Measurements from ENCODE around the gene CD276. TPM values are rescaled to one million over a fixed set of nuclear protein-coding genes. Genes with fewer than 3 reads are reported as not detected.

CD276 gene
- total RNA-seq, 2 experiments from 2014 or later: not detected

- intact Hi-C loops (cut with micrococcal nuclease; ENCODE audit: unreplicated experiment): no loop called here
- H3K4me3 ChIP-seq (ENCODE audit: low read depth, low read length, poor library complexity, severe bottlenecking): no peak overlapping the region
- no peaks in the 10 kb centered on the region for H4K20me1 ChIP-seq (ENCODE audit: insufficient read depth, low read length)
- ChIA-PET POLR2A (no interaction called here), CTCF (ENCODE audit: unreplicated experiment) (no interaction called here)
- H3K36me3 ChIP-seq (ENCODE audit: insufficient read depth, low read length): no peaks in the 10 kb centered on the region
- no peaks in the 10 kb centered on the region for H3K79me2 ChIP-seq (ENCODE audit: insufficient read depth, low read depth, low read length)
- no peaks in the 10 kb centered on the region for H3K9me2 ChIP-seq (ENCODE audit: insufficient read depth, low read length)
- H3K4me2 ChIP-seq (ENCODE audit: low read length): no peak overlapping the region
- DNase-seq (ENCODE audit: low spot score): no peak
- no peaks in the 10 kb centered on the region for H3K4me1 ChIP-seq (ENCODE audit: insufficient read depth, low read length, poor library complexity, severe bottlenecking)
- no TSS peak for BruUV-seq (replicated peaks)
- H3K27ac ChIP-seq (ENCODE audit: low read depth, low read length, poor library complexity, severe bottlenecking): no peak overlapping the region
- no peak for TF ChIP-seq EZH2phosphoT487 (IDR thresholded peaks at IDR 0.05; ENCODE audit: borderline replicate concordance, low read depth, low read length)
- TF ChIP-seq CTCF (conservative IDR thresholded peaks at IDR 0.05; ENCODE audit: low read length): no peak
- no peak overlapping the region for H2AFZ ChIP-seq (ENCODE audit: low read length)
- no peaks in the 10 kb centered on the region for H3K9me3 ChIP-seq (ENCODE audit: low read length)
These were observed 34.5 kb downstream of the CD276 start for GRCh38 chr15:73718694-73719093.

- TF ChIP-seq CTCF (conservative IDR thresholded peaks at IDR 0.05; ENCODE audit: low read length) (no peak), EZH2phosphoT487 (IDR thresholded peaks at IDR 0.05; ENCODE audit: borderline replicate concordance, low read depth, low read length) (no peak)
- no peaks in the 10 kb centered on the region for H3K4me1 ChIP-seq (ENCODE audit: insufficient read depth, low read length, poor library complexity, severe bottlenecking)
- H3K4me2 ChIP-seq (ENCODE audit: low read length): no peak overlapping the region
These were observed 38.2 kb downstream of the CD276 start for GRCh38 chr15:73722425-73722824.

GRCh38 chr15:73723191-73723590, 39.0 kb downstream of the CD276 start:
- no peak for DNase-seq (ENCODE audit: low spot score)
- H3K36me3 ChIP-seq (ENCODE audit: insufficient read depth, low read length): no peaks in the 10 kb centered on the region
- H3K9me2 ChIP-seq (ENCODE audit: insufficient read depth, low read length): no peaks in the 10 kb centered on the region
- H3K4me1 ChIP-seq (ENCODE audit: insufficient read depth, low read length, poor library complexity, severe bottlenecking): no peaks in the 10 kb centered on the region
- no peak overlapping the region for H3K4me3 ChIP-seq (ENCODE audit: low read depth, low read length, poor library complexity, severe bottlenecking)
- no peaks in the 10 kb centered on the region for H3K9me3 ChIP-seq (ENCODE audit: low read length)
- no peaks in the 10 kb centered on the region for H4K20me1 ChIP-seq (ENCODE audit: insufficient read depth, low read length)
- H3K79me2 ChIP-seq (ENCODE audit: insufficient read depth, low read depth, low read length): no peaks in the 10 kb centered on the region
- H3K4me2 ChIP-seq (ENCODE audit: low read length): no peak overlapping the region
- ChIA-PET CTCF (ENCODE audit: unreplicated experiment) (no interaction called here), POLR2A (no interaction called here)
- intact Hi-C loops (cut with micrococcal nuclease; ENCODE audit: unreplicated experiment): no loop called here
- BruUV-seq (replicated peaks): no TSS peak
- H2AFZ ChIP-seq (ENCODE audit: low read length): no peak overlapping the region
- no peak overlapping the region for H3K27ac ChIP-seq (ENCODE audit: low read depth, low read length, poor library complexity, severe bottlenecking)
- no peak for TF ChIP-seq CTCF (conservative IDR thresholded peaks at IDR 0.05; ENCODE audit: low read length)

More at GRCh38 chr15:73722425-73722824, 38.2 kb downstream of the CD276 start:
- intact Hi-C loops (cut with micrococcal nuclease; ENCODE audit: unreplicated experiment): no loop called here
- no peak for DNase-seq (ENCODE audit: low spot score)
- ChIA-PET CTCF (ENCODE audit: unreplicated experiment) (no interaction called here), POLR2A (no interaction called here)
- no peaks in the 10 kb centered on the region for H3K79me2 ChIP-seq (ENCODE audit: insufficient read depth, low read depth, low read length)
- H2AFZ ChIP-seq (ENCODE audit: low read length): no peak overlapping the region
- no peak overlapping the region for H3K4me3 ChIP-seq (ENCODE audit: low read depth, low read length, poor library complexity, severe bottlenecking)
- BruUV-seq (replicated peaks): no TSS peak
- H3K9me2 ChIP-seq (ENCODE audit: insufficient read depth, low read length): no peaks in the 10 kb centered on the region
- H4K20me1 ChIP-seq (ENCODE audit: insufficient read depth, low read length): no peaks in the 10 kb centered on the region
- H3K36me3 ChIP-seq (ENCODE audit: insufficient read depth, low read length): no peaks in the 10 kb centered on the region
- H3K9me3 ChIP-seq (ENCODE audit: low read length): no peaks in the 10 kb centered on the region
- H3K27ac ChIP-seq (ENCODE audit: low read depth, low read length, poor library complexity, severe bottlenecking): no peak overlapping the region

Data from OCI-LY7 (cell line).